HG03175 (cell line): Measurements from ENCODE around the gene CENPC.
"Not testable (repeated sequence)": the region's sequence is repeated elsewhere in the genome, so short reads cannot be mapped to it uniquely, and the experiment has no call there.

ENCODE experiments used
- ATAC-seq: cut with Tn5 transposase; IDR thresholded peaks from one replicate; pipeline ENCODE4 v1.9.1; 2021; ENCODE audit warnings: mild to moderate bottlenecking, moderate library complexity; ENCODE audit not compliant: unreplicated experiment

CENPC gene

GRCh38 chr4:67550857-67551256, 5.6 kb upstream of the CENPC start:
- ATAC-seq, result peak; percentile 28

- ATAC-seq, result peak; percentile 32
Measured at GRCh38 chr4:67550451-67550850, 5.1 kb upstream of the CENPC start.

GRCh38 chr4:67549123-67549522, 3.8 kb upstream of the CENPC start:
- ATAC-seq, result peak; percentile 28

- ATAC-seq, result no peak
Measured at GRCh38 chr4:67546971-67547370, 1.7 kb upstream of the CENPC start.

GRCh38 chr4:67546004-67546356, 677 bp upstream of the CENPC start:
- ATAC-seq, result no peak

- no peak for ATAC-seq
Measured at GRCh38 chr4:67542076-67542475, 3.2 kb downstream of the CENPC start.

GRCh38 chr4:67539830-67540229, 5.5 kb downstream of the CENPC start:
- no peak for ATAC-seq

- no peak for ATAC-seq
Measured at GRCh38 chr4:67535280-67535840, 9.9 kb downstream of the CENPC start.

GRCh38 chr4:67533112-67533511, 12.2 kb downstream of the CENPC start:
- no peak for ATAC-seq

GRCh38 chr4:67532397-67532796, 12.9 kb downstream of the CENPC start:
- not testable (repeated sequence) for ATAC-seq

- ATAC-seq, result no peak
Measured at GRCh38 chr4:67531379-67531962, 13.8 kb downstream of the CENPC start.

- not testable (repeated sequence) for ATAC-seq
Measured at GRCh38 chr4:67524140-67524539, 21.2 kb downstream of the CENPC start.

GRCh38 chr4:67522851-67523671, 22.2 kb downstream of the CENPC start:
- no peak for ATAC-seq

GRCh38 chr4:67522230-67522629, 23.1 kb downstream of the CENPC start:
- ATAC-seq, result no peak

GRCh38 chr4:67521506-67521905, 23.8 kb downstream of the CENPC start:
- peak; percentile 67 for ATAC-seq

- no peak for ATAC-seq
Measured at GRCh38 chr4:67520141-67520540, 25.2 kb downstream of the CENPC start.

- ATAC-seq, result no peak
Measured at GRCh38 chr4:67512501-67512900, 32.8 kb downstream of the CENPC start.

- no peak for ATAC-seq
Measured at GRCh38 chr4:67500373-67500772, 44.9 kb downstream of the CENPC start.

- no peak for ATAC-seq
Measured at GRCh38 chr4:67499799-67500198, 45.5 kb downstream of the CENPC start.

GRCh38 chr4:67483868-67484602, 61.3 kb downstream of the CENPC start:
- ATAC-seq, result no peak

- no peak for ATAC-seq
Measured at GRCh38 chr4:67480810-67481209, 64.5 kb downstream of the CENPC start.

GRCh38 chr4:67475155-67475554, 70.1 kb downstream of the CENPC start:
- no peak for ATAC-seq
